ENCODE data around the gene ACOX1. TPM values are rescaled to one million over a fixed set of nuclear protein-coding genes. Genes with fewer than 3 reads are reported as not detected.
A peak's percentile ranks its signal among the peaks of the same experiment; 100 is the strongest.

ACOX1 gene
- total and polyA plus RNA-seq, 2 of the 13 experiments (the other 11 are each of a cell fraction or from before 2014, with no cell fraction given): 86.4 to 120 TPM

GRCh38 chr17:75896415-75897159 is 82.4 kb downstream of the ACOX1 start, which contains the start of gene TRIM65 (continued):
- TF ChIP-seq ZBTB46 (CRISPR knock-in tag; IDR thresholded peaks at IDR 0.05; ENCODE audit: borderline replicate concordance) (0 out of 2 replicates have a peak, but pooled peaks have one; percentile 30), ZNF326 (CRISPR knock-in tag; IDR thresholded peaks at IDR 0.05; ENCODE audit: borderline replicate concordance) (no peak), SOX6 (IDR thresholded peaks at IDR 0.05) (no peak), SOX6 (CRISPR knock-in tag; IDR thresholded peaks at IDR 0.05) (no peak), HIVEP1 (CRISPR knock-in tag; IDR thresholded peaks at IDR 0.05) (no peak), U2AF2 (IDR thresholded peaks at IDR 0.05; ENCODE audit: low read depth, low read length) (no peak), SMAD1 (CRISPR knock-in tag; IDR thresholded peaks at IDR 0.05; ENCODE audit: borderline replicate concordance, low read depth) (no peak), ATF6 (CRISPR knock-in tag; conservative IDR thresholded peaks at IDR 0.05) (no peak), LRRFIP1 (CRISPR knock-in tag; conservative IDR thresholded peaks at IDR 0.05) (no peak), ZNF317 (CRISPR knock-in tag; IDR thresholded peaks at IDR 0.05) (no peak), ZNF883 (CRISPR knock-in tag; IDR thresholded peaks at IDR 0.05; ENCODE audit: not compliant biosample characterization) (peak; percentile 77), NBN (conservative IDR thresholded peaks at IDR 0.05) (no peak), ZBTB20 (CRISPR knock-in tag; IDR thresholded peaks at IDR 0.05; ENCODE audit: borderline replicate concordance, low read depth) (no peak; the same call in 1 of the 2 replicates), KIAA2018 (CRISPR knock-in tag; IDR thresholded peaks at IDR 0.05; ENCODE audit: borderline replicate concordance) (no peak; the same call in 1 of the 2 replicates)
